ENCODE measurements around the gene GCSAM. TPM values are rescaled to one million over a fixed set of nuclear protein-coding genes. Genes with fewer than 3 reads are reported as not detected.

The GCSAM gene
- polyA plus RNA-seq, 1 of the 3 experiments (the other 2 are of a cell fraction): not detected

DNA sequence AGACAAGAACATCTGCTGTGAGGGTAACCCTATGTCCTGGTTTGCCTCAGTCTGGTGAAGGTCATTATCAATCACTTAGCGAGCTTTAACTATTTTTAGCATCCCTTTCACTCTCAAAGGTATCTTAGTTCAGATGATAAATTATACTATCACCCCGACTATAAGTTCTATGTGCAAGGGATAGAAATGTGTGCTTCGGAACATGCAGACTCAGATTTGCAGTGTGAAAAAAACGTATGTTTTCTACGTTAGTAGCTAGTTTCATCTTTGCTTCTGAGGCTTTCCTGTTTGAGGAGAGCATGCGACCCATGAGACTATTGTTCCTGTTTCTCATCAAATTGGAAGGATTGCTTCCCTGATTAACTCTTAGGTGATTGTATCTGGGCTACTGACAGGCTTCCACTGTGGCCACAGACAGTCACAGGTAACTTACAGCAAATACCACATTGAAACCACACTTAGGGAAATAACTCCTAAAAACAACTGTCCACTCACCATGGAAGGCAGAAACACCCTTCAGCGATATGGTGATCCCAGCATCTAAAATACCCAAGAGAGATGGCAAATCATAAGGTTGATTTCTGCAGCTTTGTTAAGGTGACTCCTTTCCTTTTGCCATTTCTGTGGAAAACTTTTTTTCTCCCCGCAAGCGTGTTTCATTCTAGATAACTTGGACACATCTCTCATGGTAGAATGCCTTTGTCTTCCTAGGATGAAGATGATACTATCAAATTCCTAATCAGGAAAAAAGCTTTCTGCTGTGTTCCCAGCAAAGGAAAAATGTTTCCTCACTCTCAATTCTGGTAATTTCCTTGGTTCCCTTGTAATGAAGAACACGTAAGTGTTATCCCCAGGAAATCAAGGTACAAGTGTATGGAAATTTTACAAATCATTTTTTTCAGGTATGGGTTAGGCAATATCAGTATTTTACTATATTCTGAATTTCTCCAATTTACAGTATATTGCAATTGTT lies 5.2 kb downstream of the GCSAM start:
- no peaks in the 10 kb centered on the region for H3F3A ChIP-seq (replicated peaks; ENCODE audit: insufficient read depth)
- ChIA-PET POLR2A (interaction anchor here (0.7 kb wide), 1 partner anchor 205 kb away, joined by 3 read pairs; the partner anchor contains the start of gene CD200), CTCF (interaction anchor here (1.2 kb wide), 1 partner anchor 9 kb away, joined by 3 read pairs; no protein-coding TSS in a partner anchor)
- no peak overlapping the region for H3K4me2 ChIP-seq
- no peaks in the 10 kb centered on the region for H3K9me3 ChIP-seq
- H3K79me2 ChIP-seq (ENCODE audit: insufficient read depth): no peaks in the 10 kb centered on the region
- no peak overlapping the region for H3K9ac ChIP-seq
- no peak overlapping the region for H2AFZ ChIP-seq (ENCODE audit: low read depth)
- TF ChIP-seq EP300 (IDR thresholded peaks at IDR 0.05; ENCODE audit: borderline replicate concordance in 1 of 2, low read depth in 1 of 2, low read length in 1 of 2) (no peak), FOXM1 (IDR thresholded peaks at IDR 0.05; ENCODE audit: low read depth) (no peak), RCOR1 (IDR thresholded peaks at IDR 0.05; ENCODE audit: low read length) (no peak), NFIC (IDR thresholded peaks at IDR 0.05; ENCODE audit: borderline replicate concordance) (no peak), EZH2phosphoT487 (IDR thresholded peaks at IDR 0.05; ENCODE audit: borderline replicate concordance, low read depth) (no peak), TAF1 (IDR thresholded peaks at IDR 0.05; ENCODE audit: borderline replicate concordance, low read depth, low read length) (no peak), CHD2 (IDR thresholded peaks at IDR 0.05; ENCODE audit: low read length, partially characterized antibody) (no peak), SMC3 (IDR thresholded peaks at IDR 0.05; ENCODE audit: low read depth, low read length) (no peak), SIN3A (IDR thresholded peaks at IDR 0.05; ENCODE audit: borderline replicate concordance, low read depth, low read length) (no peak), TEAD4 (IDR thresholded peaks at IDR 0.05; ENCODE audit: borderline replicate concordance, insufficient read depth) (no peak), GATA2 (CRISPR knock-in tag; IDR thresholded peaks at IDR 0.05) (no peak), FOSL2 (IDR thresholded peaks at IDR 0.05; ENCODE audit: borderline replicate concordance, low read depth) (no peak), RFX5 (IDR thresholded peaks at IDR 0.05; ENCODE audit: low read length) (no peak), MEF2A (IDR thresholded peaks at IDR 0.05; ENCODE audit: borderline replicate concordance, low read depth) (no peak), GABPA (IDR thresholded peaks at IDR 0.05; ENCODE audit: low read depth) (no peak), YY1 (IDR thresholded peaks at IDR 0.05; ENCODE audit: low read depth) (no peak), ELF1 (IDR thresholded peaks at IDR 0.05) (no peak)
- TF ChIP-seq, protein P1, sequence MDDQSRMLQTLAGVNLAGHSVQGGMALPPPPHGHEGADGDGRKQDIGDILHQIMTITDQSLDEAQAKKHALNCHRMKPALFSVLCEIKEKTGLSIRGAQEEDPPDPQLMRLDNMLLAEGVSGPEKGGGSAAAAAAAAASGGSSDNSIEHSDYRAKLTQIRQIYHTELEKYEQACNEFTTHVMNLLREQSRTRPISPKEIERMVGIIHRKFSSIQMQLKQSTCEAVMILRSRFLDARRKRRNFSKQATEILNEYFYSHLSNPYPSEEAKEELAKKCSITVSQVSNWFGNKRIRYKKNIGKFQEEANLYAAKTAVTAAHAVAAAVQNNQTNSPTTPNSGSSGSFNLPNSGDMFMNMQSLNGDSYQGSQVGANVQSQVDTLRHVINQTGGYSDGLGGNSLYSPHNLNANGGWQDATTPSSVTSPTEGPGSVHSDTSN (IDR thresholded peaks at IDR 0.05): no peak
- TF ChIP-seq, protein P2, sequence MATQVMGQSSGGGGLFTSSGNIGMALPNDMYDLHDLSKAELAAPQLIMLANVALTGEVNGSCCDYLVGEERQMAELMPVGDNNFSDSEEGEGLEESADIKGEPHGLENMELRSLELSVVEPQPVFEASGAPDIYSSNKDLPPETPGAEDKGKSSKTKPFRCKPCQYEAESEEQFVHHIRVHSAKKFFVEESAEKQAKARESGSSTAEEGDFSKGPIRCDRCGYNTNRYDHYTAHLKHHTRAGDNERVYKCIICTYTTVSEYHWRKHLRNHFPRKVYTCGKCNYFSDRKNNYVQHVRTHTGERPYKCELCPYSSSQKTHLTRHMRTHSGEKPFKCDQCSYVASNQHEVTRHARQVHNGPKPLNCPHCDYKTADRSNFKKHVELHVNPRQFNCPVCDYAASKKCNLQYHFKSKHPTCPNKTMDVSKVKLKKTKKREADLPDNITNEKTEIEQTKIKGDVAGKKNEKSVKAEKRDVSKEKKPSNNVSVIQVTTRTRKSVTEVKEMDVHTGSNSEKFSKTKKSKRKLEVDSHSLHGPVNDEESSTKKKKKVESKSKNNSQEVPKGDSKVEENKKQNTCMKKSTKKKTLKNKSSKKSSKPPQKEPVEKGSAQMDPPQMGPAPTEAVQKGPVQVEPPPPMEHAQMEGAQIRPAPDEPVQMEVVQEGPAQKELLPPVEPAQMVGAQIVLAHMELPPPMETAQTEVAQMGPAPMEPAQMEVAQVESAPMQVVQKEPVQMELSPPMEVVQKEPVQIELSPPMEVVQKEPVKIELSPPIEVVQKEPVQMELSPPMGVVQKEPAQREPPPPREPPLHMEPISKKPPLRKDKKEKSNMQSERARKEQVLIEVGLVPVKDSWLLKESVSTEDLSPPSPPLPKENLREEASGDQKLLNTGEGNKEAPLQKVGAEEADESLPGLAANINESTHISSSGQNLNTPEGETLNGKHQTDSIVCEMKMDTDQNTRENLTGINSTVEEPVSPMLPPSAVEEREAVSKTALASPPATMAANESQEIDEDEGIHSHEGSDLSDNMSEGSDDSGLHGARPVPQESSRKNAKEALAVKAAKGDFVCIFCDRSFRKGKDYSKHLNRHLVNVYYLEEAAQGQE (IDR thresholded peaks at IDR 0.05; ENCODE audit: low read depth, low read length): no peak
- TF ChIP-seq, protein P3, sequence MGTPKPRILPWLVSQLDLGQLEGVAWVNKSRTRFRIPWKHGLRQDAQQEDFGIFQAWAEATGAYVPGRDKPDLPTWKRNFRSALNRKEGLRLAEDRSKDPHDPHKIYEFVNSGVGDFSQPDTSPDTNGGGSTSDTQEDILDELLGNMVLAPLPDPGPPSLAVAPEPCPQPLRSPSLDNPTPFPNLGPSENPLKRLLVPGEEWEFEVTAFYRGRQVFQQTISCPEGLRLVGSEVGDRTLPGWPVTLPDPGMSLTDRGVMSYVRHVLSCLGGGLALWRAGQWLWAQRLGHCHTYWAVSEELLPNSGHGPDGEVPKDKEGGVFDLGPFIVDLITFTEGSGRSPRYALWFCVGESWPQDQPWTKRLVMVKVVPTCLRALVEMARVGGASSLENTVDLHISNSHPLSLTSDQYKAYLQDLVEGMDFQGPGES (IDR thresholded peaks at IDR 0.05; ENCODE audit: low read depth, low read length): no peak
- DNase-seq: no peak
- no peak overlapping the region for H3K4me3 ChIP-seq (ENCODE audit: low read depth in 2 of 2, low read length in 1 of 2)
- WGBS (ENCODE audit: low lambda C conversion rate): 81% methylated on average over 10 of the region's 10 CpGs
- no peaks in the 10 kb centered on the region for H3K27me3 ChIP-seq (ENCODE audit: insufficient read depth)
- H3K27ac ChIP-seq (ENCODE audit: low read depth in 2 of 2, low read length in 1 of 2): no peak overlapping the region
- no peaks in the 10 kb centered on the region for H3K9me2 ChIP-seq
- H4K20me1 ChIP-seq (ENCODE audit: insufficient read depth): no peaks in the 10 kb centered on the region
- no peaks in the 10 kb centered on the region for H3K4me1 ChIP-seq (ENCODE audit: control insufficient read depth in 1 of 2, insufficient read depth in 2 of 2, low read depth in 1 of 2, low read length in 1 of 2)
- H3K36me3 ChIP-seq (replicated peaks in 1 of 2; ENCODE audit: control insufficient read depth in 1 of 2, insufficient read depth in 2 of 2, low read length in 1 of 2): peaks cover 0 to 4% of the 10 kb centered on the region in 2 experiments

Measured in SK-N-SH (cell line).